ENCODE measurements around the gene CORO1C. TPM values are rescaled to one million over a fixed set of nuclear protein-coding genes. Genes with fewer than 3 reads are reported as not detected.

The CORO1C gene
- total RNA-seq, 4 donors from 2014 or later: 24.7 to 47.6 (median 30.9) TPM

- Histone ChIP-seq H3K9me3 (no peaks in the 10 kb centered on the region), H3K27me3 (no peaks in the 10 kb centered on the region), H3K4me1 (peaks cover 86 to 91% of the 10 kb centered on the region in 2 donors), H3K36me3 (no peaks in the 10 kb centered on the region), H3K4me3 (peak overlapping the region; percentile 30 to 49 (median 45)), H3K27ac (peak overlapping the region; percentile 92 to 98 (median 96))
- intact Hi-C loops (cut with DNase I; ENCODE audit: low total_unique reads): loop anchor here (1.0 to 5.0 kb wide), 4 partner anchors 40 to 427 kb away; partner anchors contain the start of gene ACACB
- in situ Hi-C loops (cut with MboI; ENCODE audit: low sequenced_read_pairs in 4 of 4): loop anchor here in 1 of 4 donors (25.0 kb wide), 1 partner anchor 422 kb away; the partner anchor contains the start of gene ACACB
- ATAC-seq (peak in 1 of 2 donors; percentile 0), DNase-seq (no peak)
- TF ChIP-seq CTCF (IDR thresholded peaks at IDR 0.05 in 4 of 5, conservative IDR thresholded peaks at IDR 0.05 in 1 of 5) (no peak), POLR2A (IDR thresholded peaks at IDR 0.05) (no peak)
These were observed 40.7 kb downstream of the CORO1C start for GRCh38 chr12:108690542-108691174.

GRCh38 chr12:108690191-108690518 is 41.2 kb downstream of the CORO1C start:
- in situ Hi-C loops (cut with MboI; ENCODE audit: low sequenced_read_pairs in 4 of 4): loop anchor here in 1 of 4 donors (25.0 kb wide), 1 partner anchor 422 kb away; the partner anchor contains the start of gene ACACB
- H3K27me3 ChIP-seq: no peaks in the 10 kb centered on the region
- intact Hi-C loops (cut with DNase I; ENCODE audit: low total_unique reads): loop anchor here (2.0 to 5.0 kb wide), 3 partner anchors 113 to 427 kb away; partner anchors contain the start of gene ACACB
- ATAC-seq (no peak), DNase-seq (no peak)
- no peaks in the 10 kb centered on the region for H3K36me3 ChIP-seq
- peaks cover 85 to 91% of the 10 kb centered on the region in 2 donors for H3K4me1 ChIP-seq
- no peaks in the 10 kb centered on the region for H3K9me3 ChIP-seq
- TF ChIP-seq CTCF (IDR thresholded peaks at IDR 0.05 in 4 of 5, conservative IDR thresholded peaks at IDR 0.05 in 1 of 5) (no peak), POLR2A (IDR thresholded peaks at IDR 0.05) (no peak)
- H3K27ac ChIP-seq: peak overlapping the region; percentile 92 to 98 (median 96)
- H3K4me3 ChIP-seq: peak overlapping the region; percentile 30 to 49 (median 45)

- H3K4me3 ChIP-seq: peak overlapping the region; percentile 11 to 49 (median 45)
- peak; percentile 53 to 71 for DNase-seq
- TF ChIP-seq POLR2A (IDR thresholded peaks at IDR 0.05) (peak in 1 of 2 donors; percentile 44), CTCF (IDR thresholded peaks at IDR 0.05 in 4 of 5, conservative IDR thresholded peaks at IDR 0.05 in 1 of 5) (peak in 1 of 5 experiments; percentile 16)
- H3K27ac ChIP-seq: peak overlapping the region; percentile 92 to 98 (median 96)
- no peaks in the 10 kb centered on the region for H3K9me3 ChIP-seq
- H3K27me3 ChIP-seq: no peaks in the 10 kb centered on the region
- peak; percentile 8 to 13 for ATAC-seq
- no peaks in the 10 kb centered on the region for H3K36me3 ChIP-seq
- in situ Hi-C loops (cut with MboI; ENCODE audit: low sequenced_read_pairs in 4 of 4) (loop anchor here in 1 of 4 donors (25.0 kb wide), 1 partner anchor 423 kb away; the partner anchor contains the start of gene ACACB), intact Hi-C loops (cut with DNase I; ENCODE audit: low total_unique reads) (loop anchor here (2.0 to 5.0 kb wide), 3 partner anchors 113 to 428 kb away; partner anchors contain the start of gene ACACB)
- H3K4me1 ChIP-seq: peaks cover 85 to 92% of the 10 kb centered on the region in 2 donors
These were observed 41.8 kb downstream of the CORO1C start for GRCh38 chr12:108689314-108690190.

- intact Hi-C loops (cut with DNase I; ENCODE audit: low total_unique reads): no loop called here
- ATAC-seq (peak; percentile 63 to 65), DNase-seq (peak; percentile 87 to 91)
- Histone ChIP-seq H3K36me3 (no peaks in the 10 kb centered on the region), H3K4me1 (peaks cover 82 to 89% of the 10 kb centered on the region in 2 donors), H3K27me3 (no peaks in the 10 kb centered on the region), H3K27ac (peak overlapping the region; percentile 92 to 98 (median 96)), H3K9me3 (no peaks in the 10 kb centered on the region), H3K4me3 (no peak overlapping the region)
- no peak for TF ChIP-seq CTCF (IDR thresholded peaks at IDR 0.05 in 4 of 5, conservative IDR thresholded peaks at IDR 0.05 in 1 of 5)
- peak; percentile 50 to 61 for TF ChIP-seq POLR2A (IDR thresholded peaks at IDR 0.05)
- in situ Hi-C loops (cut with MboI; ENCODE audit: low sequenced_read_pairs in 4 of 4): loop anchor here in 1 of 4 donors (25.0 kb wide), 1 partner anchor 426 kb away; the partner anchor contains the start of gene ACACB
These were observed 44.5 kb downstream of the CORO1C start for GRCh38 chr12:108686780-108687179.
